SK-N-MC (cell line): ENCODE results near the gene CCDC142.

Experiments
- DNase-seq: peaks from one replicate; pipeline ENCODE4 v3.0.0-alpha.2; 2011; ENCODE audit warnings: low read depth, low spot score
- H3K27ac ChIP-seq: fragments of 200-600 bp; sonication (generic); 2 replicates; pipeline ENCODE4 v1.5.1; 2016; ENCODE audit warnings: mixed run types
- H3K36me3 ChIP-seq: fragments of 200-600 bp; sonication (generic); 2 replicates; pipeline ENCODE4 v1.6.1; 2017; ENCODE audit warnings: antibody characterized with exemption, low read length, mixed read lengths; ENCODE audit not compliant: insufficient read depth
- H3K4me3 ChIP-seq: fragments of 200-600 bp; sonication (generic); 2 replicates; pipeline ENCODE4 v1.5.1; 2016
- H3K9ac ChIP-seq: fragments of 200-600 bp; sonication (generic); 2 replicates; pipeline ENCODE4 v1.8.0; 2017; ENCODE audit warnings: mixed run types, mixed read lengths; ENCODE audit not compliant: insufficient read length
- H3K9me3 ChIP-seq: fragments of 200-600 bp; sonication (generic); 2 replicates; pipeline ENCODE4 v1.6.1; 2017; ENCODE audit warnings: low read depth, mild to moderate bottlenecking, antibody characterized with exemption, low read length, moderate library complexity, mixed read lengths
- EZH2 ChIP-seq: fragments of 200-600 bp; sonication (generic); IDR thresholded peaks from one replicate; pipeline ENCODE4 v1.6.1; 2017; ENCODE audit warnings: antibody characterized with exemption
- FOXP2 ChIP-seq: optimal IDR thresholded peaks from 2 replicates; pipeline ENCODE3; 2011; ENCODE audit warnings: mild to moderate bottlenecking, moderate library complexity; ENCODE audit not compliant: insufficient read depth; ENCODE audit errors: extremely low read length, control extremely low read depth
- POLR2AphosphoS5 ChIP-seq: IDR thresholded peaks from 2 replicates; pipeline ENCODE4 v1.6.1; 2012; ENCODE audit warnings: mild to moderate bottlenecking, low read depth, low read length, borderline replicate concordance

Gene CCDC142

GRCh38 chr2:74482801-74483674 is at the start of gene CCDC142, which contains the start of gene TTC31:
TSS of gene CCDC142 (minus strand) at chr2:74482998. CDS start at chr2:74482837, 161 bp downstream.
TSS of gene TTC31 (plus strand) at chr2:74483081. CDS start at chr2:74483096, 15 bp downstream.
- Histone ChIP-seq H3K36me3 (peaks cover 5% of the 10 kb centered on the region; the same call in 1 of the 2 replicates), H3K4me3 (peak within 1 kb of the TSS; percentile 90), H3K27ac (0 out of 2 replicates have a peak within 1 kb of the TSS, but pooled peaks have one; percentile 40), H3K9ac (peak within 1 kb of the TSS; percentile 82), H3K9me3 (no peaks in the 10 kb centered on the region)
- peak; percentile 85 for DNase-seq
- no peak for TF ChIP-seq EZH2
- TF ChIP-seq POLR2AphosphoS5, result peak; percentile 77; the same call in 1 of the 2 replicates

DNA sequence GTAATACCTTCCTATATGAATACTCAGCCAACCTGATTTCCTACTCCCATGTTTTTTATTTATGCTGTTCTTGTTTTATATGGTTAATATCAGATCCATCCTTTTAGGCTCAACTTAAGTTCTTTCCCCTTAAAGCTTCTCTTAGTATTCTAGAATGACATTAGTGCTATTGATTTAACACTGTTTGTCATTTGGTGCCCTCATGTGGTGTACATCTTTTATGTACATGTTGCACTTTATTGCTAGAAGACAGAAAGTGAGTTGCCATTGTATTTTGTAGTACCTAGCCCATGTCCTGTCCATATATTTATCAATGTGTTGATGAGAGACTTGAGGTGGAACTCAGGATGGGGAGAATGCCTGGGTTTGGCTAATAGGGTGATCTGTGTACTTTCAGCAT is 49.4 kb upstream of the CCDC142 start:
- no peaks in the 10 kb centered on the region for H3K9me3 ChIP-seq
- no peak for DNase-seq
- no peak overlapping the region for H3K9ac ChIP-seq
- no peak overlapping the region for H3K4me3 ChIP-seq
- TF ChIP-seq FOXP2 (no peak), POLR2AphosphoS5 (no peak), EZH2 (no peak)
- H3K27ac ChIP-seq, result no peak overlapping the region
- H3K36me3 ChIP-seq, result peaks cover 27% of the 10 kb centered on the region

DNA sequence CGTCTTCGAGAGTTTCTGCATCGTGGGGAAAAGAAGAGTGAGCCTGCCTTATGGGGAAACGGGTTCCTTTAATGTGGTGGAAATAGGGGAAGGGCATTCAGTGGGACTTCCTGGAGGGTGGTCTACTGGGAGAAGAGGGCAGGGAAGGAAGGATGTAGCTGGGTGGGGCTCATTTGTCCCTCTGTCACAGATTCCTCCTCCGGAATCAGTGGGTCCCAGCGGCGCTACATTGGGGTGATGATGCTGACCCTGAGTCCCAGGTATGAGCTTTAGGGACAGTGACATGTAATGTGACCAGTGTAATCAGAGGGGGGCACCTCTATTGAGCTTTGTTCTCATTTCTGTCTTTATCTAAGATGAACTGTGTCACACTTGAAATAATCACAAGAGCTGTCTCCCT is 48.9 kb upstream of the CCDC142 start:
- TF ChIP-seq EZH2, result no peak
- TF ChIP-seq FOXP2, result no peak
- no peak for TF ChIP-seq POLR2AphosphoS5
- Histone ChIP-seq H3K4me3 (no peak overlapping the region), H3K9ac (no peak overlapping the region), H3K27ac (no peak overlapping the region), H3K9me3 (no peaks in the 10 kb centered on the region), H3K36me3 (peaks cover 33% of the 10 kb centered on the region)
- no peak for DNase-seq

DNA sequence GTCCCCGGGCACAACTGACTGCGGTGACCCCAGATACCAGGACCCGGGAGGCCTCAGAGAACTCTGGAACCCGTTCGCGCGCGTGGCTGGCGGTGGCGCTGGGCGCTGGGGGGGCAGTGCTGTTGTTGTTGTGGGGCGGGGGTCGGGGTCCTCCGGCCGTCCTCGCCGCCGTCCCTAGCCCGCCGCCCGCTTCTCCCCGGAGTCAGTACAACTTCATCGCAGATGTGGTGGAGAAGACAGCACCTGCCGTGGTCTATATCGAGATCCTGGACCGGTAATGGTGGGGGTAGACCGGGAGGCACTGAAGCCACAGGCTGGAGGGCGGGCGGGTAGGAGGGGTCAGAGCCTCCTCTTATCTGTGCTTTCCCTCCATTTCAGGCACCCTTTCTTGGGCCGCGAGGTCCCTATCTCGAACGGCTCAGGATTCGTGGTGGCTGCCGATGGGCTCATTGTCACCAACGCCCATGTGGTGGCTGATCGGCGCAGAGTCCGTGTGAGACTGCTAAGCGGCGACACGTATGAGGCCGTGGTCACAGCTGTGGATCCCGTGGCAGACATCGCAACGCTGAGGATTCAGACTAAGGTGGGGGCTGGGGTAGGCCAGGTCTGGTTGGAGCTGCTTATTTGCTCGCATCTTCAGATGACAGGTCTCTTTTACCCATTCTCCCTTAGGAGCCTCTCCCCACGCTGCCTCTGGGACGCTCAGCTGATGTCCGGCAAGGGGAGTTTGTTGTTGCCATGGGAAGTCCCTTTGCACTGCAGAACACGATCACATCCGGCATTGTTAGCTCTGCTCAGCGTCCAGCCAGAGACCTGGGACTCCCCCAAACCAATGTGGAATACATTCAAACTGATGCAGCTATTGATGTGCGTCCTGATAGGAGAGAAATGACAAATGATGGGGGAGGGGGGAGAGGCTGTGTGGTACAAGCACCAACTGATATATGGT is 47.7 kb upstream of the CCDC142 start:
- Histone ChIP-seq H3K36me3 (peaks cover 43% of the 10 kb centered on the region), H3K4me3 (peak overlapping the region; percentile 98), H3K9ac (peak overlapping the region; percentile 96), H3K27ac (0 out of 2 replicates have a peak overlapping the region, but pooled peaks have one; percentile 26), H3K9me3 (no peaks in the 10 kb centered on the region)
- TF ChIP-seq FOXP2 (no peak), POLR2AphosphoS5 (no peak), EZH2 (no peak)
- no peak for DNase-seq

DNA sequence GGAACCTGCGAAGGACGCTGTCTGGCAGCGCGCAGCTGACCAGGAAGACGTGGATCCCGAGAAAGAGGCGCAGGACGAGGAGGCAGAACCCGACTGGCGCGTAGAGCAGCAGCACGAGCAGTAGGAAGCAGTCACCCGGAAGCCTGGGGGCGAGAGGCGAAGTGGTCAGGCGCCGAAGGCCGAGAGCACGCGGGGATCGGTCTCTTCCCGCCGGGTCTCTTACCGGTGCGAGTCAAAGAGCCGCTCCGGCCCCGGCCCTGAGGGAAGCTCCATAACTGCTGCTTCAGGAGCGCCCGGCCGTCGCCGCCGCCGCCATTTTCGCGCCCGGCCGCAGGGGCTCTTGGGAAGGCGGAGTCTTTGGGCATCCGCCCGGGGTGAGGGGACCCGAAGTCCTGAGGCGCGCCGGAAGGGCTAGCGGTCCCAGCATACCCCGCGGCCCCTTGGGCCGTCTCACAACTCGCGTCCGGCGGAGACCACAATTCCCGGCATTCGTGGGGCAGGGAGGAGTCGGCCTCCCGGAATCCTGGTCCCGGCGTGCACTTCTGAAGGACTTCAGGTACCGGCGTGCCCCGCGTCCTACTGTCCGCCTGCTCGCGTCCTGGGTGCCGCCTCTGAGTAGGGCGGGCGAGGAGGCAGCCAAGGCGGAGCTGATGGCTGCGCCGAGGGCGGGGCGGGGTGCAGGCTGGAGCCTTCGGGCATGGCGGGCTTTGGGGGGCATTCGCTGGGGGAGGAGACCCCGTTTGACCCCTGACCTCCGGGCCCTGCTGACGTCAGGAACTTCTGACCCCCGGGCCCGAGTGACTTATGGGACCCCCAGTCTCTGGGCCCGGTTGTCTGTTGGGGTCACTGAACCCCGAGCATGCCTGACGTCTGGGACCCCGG is 46.8 kb upstream of the CCDC142 start, which contains the start of the genes AUP1 and HTRA2:
Gene AUP1 (minus strand): TSS at position 350 of the 882 bp plus-strand sequence. CDS start 77 bp downstream, at position 273.
Gene HTRA2 (plus strand): TSS at position 577 of the 882 bp plus-strand sequence. CDS start 74 bp downstream, at position 651.
- H3K36me3 ChIP-seq, result peaks cover 43% of the 10 kb centered on the region

DNA sequence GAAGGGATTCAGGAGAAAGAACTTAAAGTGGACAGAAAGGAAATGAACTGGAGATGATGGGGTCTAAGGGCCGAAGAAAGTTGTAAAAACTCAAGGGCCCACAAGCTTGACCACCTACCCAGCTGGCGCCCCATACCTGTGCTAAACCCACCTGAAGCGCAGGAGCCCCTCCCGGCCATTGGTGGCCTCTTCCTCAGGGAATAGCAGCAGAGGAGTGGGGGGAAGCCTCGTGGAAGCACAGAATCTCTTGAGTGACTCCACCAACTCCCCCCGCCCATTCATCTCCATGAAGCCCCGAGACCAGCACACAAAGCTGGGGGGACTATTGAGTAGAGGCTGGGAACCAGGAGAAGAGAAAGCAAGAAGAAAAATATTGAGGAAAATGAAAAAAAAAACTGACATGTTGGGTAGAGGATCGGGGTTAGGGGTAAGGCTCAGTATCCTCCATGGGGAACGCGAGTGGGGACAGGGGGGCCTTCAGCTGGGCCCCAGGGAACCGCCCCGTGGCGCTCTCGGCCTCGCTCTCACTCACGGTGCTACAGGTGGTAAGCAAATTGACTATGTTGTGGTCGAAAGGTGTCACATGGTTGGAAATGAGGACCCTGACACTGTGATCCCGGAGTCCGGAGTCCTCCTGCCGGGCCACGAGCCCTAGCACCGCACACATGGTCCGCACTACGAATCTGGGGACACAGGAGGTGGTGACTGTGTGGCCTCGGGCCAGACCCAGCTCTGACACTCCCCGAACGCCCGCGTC is 46.0 kb upstream of the CCDC142 start:
- no peak for DNase-seq
- peak overlapping the region; percentile 96 for H3K9ac ChIP-seq
- H3K4me3 ChIP-seq, result peak overlapping the region; percentile 98
- peak overlapping the region; percentile 87 for H3K27ac ChIP-seq
- H3K9me3 ChIP-seq, result no peaks in the 10 kb centered on the region
- TF ChIP-seq POLR2AphosphoS5 (no peak), FOXP2 (no peak), EZH2 (no peak)
- H3K36me3 ChIP-seq, result peaks cover 43% of the 10 kb centered on the region

More for the DNA sequence above, 46.8 kb upstream of the CCDC142 start, which contains the start of the genes AUP1 and HTRA2:
- no peaks in the 10 kb centered on the region for H3K9me3 ChIP-seq
- no peak for DNase-seq
- peak within 1 kb of the TSS; percentile 96 for H3K9ac ChIP-seq
- H3K4me3 ChIP-seq, result peak within 1 kb of the TSS; percentile 98
- TF ChIP-seq EZH2 (no peak), POLR2AphosphoS5 (peak; percentile 87)
- H3K27ac ChIP-seq, result peak within 1 kb of the TSS; percentile 87
